Measurements from ENCODE around the gene KLF4.

Gene KLF4

DNA sequence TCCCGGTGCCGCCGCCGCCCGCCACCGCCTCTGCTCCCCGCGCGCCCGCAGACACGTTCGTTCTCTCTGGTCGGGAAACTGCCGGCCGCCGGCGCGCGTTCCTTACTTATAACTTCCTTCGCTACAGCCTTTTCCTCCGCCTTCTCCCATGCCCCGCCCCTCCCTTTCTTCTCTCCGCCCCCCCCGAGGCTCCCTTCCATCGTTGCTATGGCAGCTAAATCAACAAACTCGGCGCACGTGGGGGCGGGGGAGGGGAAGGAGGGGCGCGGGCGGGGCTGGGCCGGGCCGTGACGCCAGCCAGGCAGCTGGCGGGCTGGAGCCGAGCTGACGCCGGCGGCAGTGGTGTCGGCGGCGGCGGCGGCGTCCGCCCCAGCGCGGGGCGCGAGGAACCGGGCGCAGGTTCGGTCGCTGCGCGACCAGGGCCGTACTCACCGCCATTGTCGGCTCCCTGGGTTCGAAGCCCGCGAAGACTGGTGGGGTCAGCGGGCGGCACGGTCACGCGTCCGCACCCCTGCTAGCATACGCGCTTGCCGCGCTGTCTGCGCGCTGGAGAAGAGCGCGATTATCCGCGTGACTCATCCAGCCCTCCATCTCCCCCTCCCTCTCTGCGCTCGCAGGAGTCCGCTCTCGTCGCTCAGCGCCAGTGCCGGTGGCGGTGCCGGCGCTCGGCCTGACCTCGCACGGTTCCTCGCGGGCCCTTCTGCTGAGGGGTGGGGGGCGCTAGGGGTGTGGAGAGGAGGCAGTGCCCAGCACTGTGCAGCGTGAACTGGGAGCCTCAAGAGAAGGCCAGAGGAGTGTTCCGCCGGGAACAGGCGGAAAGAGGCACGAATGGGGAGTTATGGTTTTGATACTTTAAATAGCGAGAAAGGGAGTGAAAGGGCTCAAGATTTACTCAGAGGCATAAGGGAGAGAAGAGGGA, at the start of gene KLF4:
TSS of gene KLF4 (minus strand) at position 83 of the 919 bp plus-strand sequence. CDS start 597 bp downstream, outside the sequence.
- H3K4me3 ChIP-seq (ENCODE audit: low read length) = peak within 1 kb of the TSS; percentile 88
- TF ChIP-seq, protein P1, sequence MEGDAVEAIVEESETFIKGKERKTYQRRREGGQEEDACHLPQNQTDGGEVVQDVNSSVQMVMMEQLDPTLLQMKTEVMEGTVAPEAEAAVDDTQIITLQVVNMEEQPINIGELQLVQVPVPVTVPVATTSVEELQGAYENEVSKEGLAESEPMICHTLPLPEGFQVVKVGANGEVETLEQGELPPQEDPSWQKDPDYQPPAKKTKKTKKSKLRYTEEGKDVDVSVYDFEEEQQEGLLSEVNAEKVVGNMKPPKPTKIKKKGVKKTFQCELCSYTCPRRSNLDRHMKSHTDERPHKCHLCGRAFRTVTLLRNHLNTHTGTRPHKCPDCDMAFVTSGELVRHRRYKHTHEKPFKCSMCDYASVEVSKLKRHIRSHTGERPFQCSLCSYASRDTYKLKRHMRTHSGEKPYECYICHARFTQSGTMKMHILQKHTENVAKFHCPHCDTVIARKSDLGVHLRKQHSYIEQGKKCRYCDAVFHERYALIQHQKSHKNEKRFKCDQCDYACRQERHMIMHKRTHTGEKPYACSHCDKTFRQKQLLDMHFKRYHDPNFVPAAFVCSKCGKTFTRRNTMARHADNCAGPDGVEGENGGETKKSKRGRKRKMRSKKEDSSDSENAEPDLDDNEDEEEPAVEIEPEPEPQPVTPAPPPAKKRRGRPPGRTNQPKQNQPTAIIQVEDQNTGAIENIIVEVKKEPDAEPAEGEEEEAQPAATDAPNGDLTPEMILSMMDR (IDR thresholded peaks at IDR 0.05; ENCODE audit: insufficient read depth, low read depth, low read length, missing control alignments) = no peak
- peak; percentile 96 for DNase-seq (ENCODE audit: low read depth)

DNA sequence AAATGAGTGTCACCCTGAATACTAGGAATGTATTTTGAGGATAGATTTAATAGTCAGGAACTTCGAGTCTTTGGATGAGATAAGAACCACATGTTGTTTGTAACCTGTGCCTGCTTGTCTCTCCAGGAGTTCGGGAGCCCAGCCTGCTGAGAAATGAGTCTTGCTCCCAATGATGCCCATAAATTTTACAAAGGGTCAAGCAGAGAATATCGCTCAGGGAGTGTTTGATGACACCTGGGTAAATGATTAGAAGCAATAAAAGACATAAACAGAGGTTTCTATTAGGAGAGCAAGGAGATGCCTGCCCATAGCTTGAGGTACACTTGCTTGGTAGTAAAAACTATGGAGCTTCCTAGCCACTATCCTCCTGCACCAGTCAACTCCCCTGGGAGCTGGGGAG, 46.9 kb upstream of the KLF4 start:
- no peak overlapping the region for H3K4me3 ChIP-seq (ENCODE audit: low read length)
- TF ChIP-seq, protein P1 (IDR thresholded peaks at IDR 0.05; ENCODE audit: insufficient read depth, low read depth, low read length, missing control alignments) = no peak
- DNase-seq (ENCODE audit: low read depth) = no peak

DNA sequence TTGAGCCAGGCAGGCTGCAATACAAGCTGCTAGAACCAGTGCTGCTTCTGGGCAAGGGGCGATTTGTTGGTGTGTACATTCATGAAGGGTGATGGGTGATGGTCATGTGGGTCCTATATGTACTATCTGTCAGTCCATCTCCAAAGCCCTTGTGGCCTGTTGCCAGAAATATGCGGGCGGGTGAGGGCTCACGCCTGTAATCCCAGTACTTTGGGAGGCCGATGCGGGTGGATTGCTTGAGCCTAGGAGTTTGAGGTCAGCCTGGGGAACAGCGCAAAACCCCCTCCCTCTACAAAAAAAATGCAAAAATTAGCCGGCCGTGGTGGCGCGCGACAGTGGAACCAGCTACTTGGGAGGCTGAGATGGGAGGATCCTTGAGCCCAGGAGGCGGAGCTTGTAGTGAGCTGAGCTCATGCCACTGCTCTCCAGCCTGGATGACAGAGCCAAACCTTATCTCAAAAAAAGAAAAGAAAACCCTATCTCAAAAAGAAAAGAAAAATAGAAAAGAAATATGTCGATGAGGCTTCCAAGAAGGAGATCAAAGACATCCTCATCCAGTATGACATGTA, 45.0 kb upstream of the KLF4 start:
- DNase-seq (ENCODE audit: low read depth) = no peak
- H3K4me3 ChIP-seq (ENCODE audit: low read length) = no peak overlapping the region
- TF ChIP-seq, protein P1 (IDR thresholded peaks at IDR 0.05; ENCODE audit: insufficient read depth, low read depth, low read length, missing control alignments) = no peak

DNA sequence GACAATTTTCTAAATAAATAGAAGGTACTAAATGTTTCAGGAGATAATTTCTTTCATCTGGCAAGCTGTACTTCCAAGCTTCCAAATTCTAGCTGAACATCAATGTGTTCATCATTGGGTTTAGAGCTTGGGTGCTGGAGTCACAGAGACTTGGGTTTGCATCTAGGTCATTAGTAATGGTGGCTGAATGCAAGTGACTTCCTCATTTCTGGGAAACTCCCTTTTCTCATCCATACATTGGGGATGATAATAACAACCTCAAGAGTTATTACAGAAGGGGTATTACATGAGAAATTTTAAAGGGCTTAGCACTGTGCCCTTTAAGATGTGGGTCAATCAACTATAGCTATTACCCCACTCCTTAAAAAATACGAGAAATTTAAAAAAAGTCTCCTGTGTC, 41.1 kb upstream of the KLF4 start:
- TF ChIP-seq, protein P1 (IDR thresholded peaks at IDR 0.05; ENCODE audit: insufficient read depth, low read depth, low read length, missing control alignments) = no peak

DNA sequence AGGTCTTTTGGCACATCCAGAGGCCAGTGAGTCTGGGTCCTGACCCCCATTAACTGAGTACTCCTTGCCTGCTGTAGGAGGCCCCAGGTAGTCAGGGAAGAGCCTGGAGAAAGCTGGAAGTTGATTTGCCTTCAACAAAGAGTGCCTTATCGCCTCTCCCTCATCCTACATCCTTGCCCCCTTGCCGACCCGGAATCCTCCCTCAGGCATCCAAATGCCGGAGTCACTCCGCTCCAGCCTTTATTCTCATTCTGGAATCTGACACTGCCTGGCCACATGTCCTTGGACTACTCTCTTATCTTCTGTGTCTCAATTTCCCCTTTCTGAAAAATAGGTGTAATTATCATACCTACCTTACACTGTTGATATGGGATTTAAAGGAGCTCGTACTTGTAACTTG, 39.1 kb upstream of the KLF4 start:
- TF ChIP-seq, protein P1 (IDR thresholded peaks at IDR 0.05; ENCODE audit: insufficient read depth, low read depth, low read length, missing control alignments) = no peak
- no peak overlapping the region for H3K4me3 ChIP-seq (ENCODE audit: low read length)
- DNase-seq (ENCODE audit: low read depth) = no peak

More for the DNA sequence above, 41.1 kb upstream of the KLF4 start:
- no peak overlapping the region for H3K4me3 ChIP-seq (ENCODE audit: low read length)
- DNase-seq (ENCODE audit: low read depth) = no peak

DNA sequence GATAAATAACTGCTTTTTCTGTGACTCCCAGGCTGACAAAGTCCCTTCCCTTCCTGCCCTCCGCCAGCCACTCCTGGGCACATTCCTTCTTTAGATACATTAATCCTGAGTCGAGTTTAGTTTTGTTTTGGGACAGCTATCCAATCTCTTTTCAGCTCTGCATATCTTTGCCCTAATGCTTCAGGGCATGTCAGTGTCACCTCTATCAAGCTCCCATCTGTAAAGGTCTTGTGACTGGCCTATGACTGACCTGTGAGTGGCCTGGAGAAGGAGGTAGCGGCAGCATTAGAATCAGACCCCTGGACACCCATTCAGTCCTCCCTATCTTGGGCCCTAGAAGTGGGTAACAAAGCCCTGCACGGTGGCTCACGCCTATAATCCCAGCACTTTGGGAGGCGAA, 34.0 kb upstream of the KLF4 start:
- TF ChIP-seq, protein P1 (IDR thresholded peaks at IDR 0.05; ENCODE audit: insufficient read depth, low read depth, low read length, missing control alignments) = no peak
- H3K4me3 ChIP-seq (ENCODE audit: low read length) = no peak overlapping the region
- DNase-seq (ENCODE audit: low read depth) = no peak

Measured in epithelial cell of esophagus (primary cell).